ENCODE results near the gene EIF3A. TPM values are rescaled to one million over a fixed set of nuclear protein-coding genes. Genes with fewer than 3 reads are reported as not detected.

Gene EIF3A, protein sequence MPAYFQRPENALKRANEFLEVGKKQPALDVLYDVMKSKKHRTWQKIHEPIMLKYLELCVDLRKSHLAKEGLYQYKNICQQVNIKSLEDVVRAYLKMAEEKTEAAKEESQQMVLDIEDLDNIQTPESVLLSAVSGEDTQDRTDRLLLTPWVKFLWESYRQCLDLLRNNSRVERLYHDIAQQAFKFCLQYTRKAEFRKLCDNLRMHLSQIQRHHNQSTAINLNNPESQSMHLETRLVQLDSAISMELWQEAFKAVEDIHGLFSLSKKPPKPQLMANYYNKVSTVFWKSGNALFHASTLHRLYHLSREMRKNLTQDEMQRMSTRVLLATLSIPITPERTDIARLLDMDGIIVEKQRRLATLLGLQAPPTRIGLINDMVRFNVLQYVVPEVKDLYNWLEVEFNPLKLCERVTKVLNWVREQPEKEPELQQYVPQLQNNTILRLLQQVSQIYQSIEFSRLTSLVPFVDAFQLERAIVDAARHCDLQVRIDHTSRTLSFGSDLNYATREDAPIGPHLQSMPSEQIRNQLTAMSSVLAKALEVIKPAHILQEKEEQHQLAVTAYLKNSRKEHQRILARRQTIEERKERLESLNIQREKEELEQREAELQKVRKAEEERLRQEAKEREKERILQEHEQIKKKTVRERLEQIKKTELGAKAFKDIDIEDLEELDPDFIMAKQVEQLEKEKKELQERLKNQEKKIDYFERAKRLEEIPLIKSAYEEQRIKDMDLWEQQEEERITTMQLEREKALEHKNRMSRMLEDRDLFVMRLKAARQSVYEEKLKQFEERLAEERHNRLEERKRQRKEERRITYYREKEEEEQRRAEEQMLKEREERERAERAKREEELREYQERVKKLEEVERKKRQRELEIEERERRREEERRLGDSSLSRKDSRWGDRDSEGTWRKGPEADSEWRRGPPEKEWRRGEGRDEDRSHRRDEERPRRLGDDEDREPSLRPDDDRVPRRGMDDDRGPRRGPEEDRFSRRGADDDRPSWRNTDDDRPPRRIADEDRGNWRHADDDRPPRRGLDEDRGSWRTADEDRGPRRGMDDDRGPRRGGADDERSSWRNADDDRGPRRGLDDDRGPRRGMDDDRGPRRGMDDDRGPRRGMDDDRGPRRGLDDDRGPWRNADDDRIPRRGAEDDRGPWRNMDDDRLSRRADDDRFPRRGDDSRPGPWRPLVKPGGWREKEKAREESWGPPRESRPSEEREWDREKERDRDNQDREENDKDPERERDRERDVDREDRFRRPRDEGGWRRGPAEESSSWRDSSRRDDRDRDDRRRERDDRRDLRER (N-terminal part only)
- total RNA-seq = 100 to 1,000 TPM; 101 TPM
- polyA plus RNA-seq = 10 to 100 TPM; 37.1 to 60.4 TPM
- long read RNA-seq, donor 1, full-length matches to known transcripts = 3 of 135 reads
- long read RNA-seq, donor 1, partial matches to known transcripts = 132 of 135 reads
- long read RNA-seq, donor 1, other reads (novel, unspliced or antisense) = 0 of 135 reads
- long read RNA-seq, donor 2, full-length matches to known transcripts = 1 of 28 reads
- long read RNA-seq, donor 2, partial matches to known transcripts = 27 of 28 reads
- long read RNA-seq, donor 2, other reads (novel, unspliced or antisense) = 0 of 28 reads
- long read RNA-seq, donor 3, partial matches to known transcripts = 98 of 100 reads
- long read RNA-seq, donor 3, other reads (novel, unspliced or antisense) = 0 of 100 reads
- long read RNA-seq, donor 4, partial matches to known transcripts = 53 of 53 reads
- long read RNA-seq, donor 4, other reads (novel, unspliced or antisense) = 0 of 53 reads
- long read RNA-seq, donor 5, full-length matches to known transcripts = 5 of 170 reads
- long read RNA-seq, donor 5, partial matches to known transcripts = 165 of 170 reads
- long read RNA-seq, donor 5, other reads (novel, unspliced or antisense) = 0 of 170 reads

DNA sequence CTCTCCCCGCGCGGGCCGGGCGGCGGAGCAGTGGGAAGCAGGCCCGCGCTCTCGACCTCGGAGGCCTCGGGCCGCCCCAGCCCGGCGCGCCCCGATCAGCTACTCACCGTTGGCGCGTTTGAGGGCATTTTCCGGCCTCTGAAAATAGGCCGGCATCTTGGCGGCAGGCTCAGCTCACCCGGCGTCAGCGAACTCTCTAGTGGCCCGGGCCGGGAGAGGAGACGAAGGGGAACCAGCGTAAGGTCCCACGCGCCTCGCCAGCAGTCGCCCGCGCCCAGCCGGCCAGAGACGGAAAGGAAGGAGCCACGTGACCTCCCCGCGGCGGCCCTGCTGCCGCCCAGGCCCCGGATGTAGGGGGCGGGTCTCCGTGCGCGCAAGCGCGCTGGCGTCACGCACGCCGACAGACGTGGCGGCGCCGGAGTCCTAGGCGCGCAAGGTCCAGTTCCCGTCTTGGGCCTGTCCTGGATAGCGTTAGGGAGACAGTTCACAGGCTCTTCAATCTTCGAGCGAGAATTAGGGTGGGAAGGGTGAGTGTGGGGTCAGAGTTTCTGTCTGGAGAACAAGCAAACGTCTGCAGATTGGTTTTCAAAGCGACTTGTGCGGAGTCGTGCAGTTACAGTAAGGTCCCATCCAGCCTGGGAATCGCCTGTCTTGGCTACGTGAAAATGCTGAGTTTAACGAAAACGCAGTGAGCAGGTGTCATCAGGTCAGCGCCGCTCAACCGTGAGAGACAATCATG lies at the start of gene EIF3A:
Gene EIF3A, minus strand, starts transcription at position 297 of the 739 bp plus-strand sequence. Its CDS starts 141 bp downstream, at position 156.
- no peaks in the 10 kb centered on the region for H3K27me3 ChIP-seq (ENCODE audit: control insufficient read depth in 3 of 3, insufficient read depth in 3 of 3, low read length in 2 of 3)
- peak within 1 kb of the TSS; percentile 87 to 94 for H3K9ac ChIP-seq (ENCODE audit: insufficient read depth in 1 of 2, low read length in 2 of 2)
- H3K27ac ChIP-seq (ENCODE audit: low read depth in 1 of 2, low read length in 1 of 2) = peak within 1 kb of the TSS; percentile 99 to 100
- TF ChIP-seq, protein P1, sequence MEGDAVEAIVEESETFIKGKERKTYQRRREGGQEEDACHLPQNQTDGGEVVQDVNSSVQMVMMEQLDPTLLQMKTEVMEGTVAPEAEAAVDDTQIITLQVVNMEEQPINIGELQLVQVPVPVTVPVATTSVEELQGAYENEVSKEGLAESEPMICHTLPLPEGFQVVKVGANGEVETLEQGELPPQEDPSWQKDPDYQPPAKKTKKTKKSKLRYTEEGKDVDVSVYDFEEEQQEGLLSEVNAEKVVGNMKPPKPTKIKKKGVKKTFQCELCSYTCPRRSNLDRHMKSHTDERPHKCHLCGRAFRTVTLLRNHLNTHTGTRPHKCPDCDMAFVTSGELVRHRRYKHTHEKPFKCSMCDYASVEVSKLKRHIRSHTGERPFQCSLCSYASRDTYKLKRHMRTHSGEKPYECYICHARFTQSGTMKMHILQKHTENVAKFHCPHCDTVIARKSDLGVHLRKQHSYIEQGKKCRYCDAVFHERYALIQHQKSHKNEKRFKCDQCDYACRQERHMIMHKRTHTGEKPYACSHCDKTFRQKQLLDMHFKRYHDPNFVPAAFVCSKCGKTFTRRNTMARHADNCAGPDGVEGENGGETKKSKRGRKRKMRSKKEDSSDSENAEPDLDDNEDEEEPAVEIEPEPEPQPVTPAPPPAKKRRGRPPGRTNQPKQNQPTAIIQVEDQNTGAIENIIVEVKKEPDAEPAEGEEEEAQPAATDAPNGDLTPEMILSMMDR (IDR thresholded peaks at IDR 0.05; ENCODE audit: control extremely low read depth, extremely low read depth) = no peak
- H3K9me3 ChIP-seq (ENCODE audit: control insufficient read depth in 4 of 4, insufficient read depth in 3 of 4, low read length in 3 of 4) = no peaks in the 10 kb centered on the region
- 0% methylated on average over 58 to 74 of the region's 74 CpGs for WGBS, 2 donors
- ATAC-seq (ENCODE audit: insufficient read depth, low FRiP score) = peak; percentile 93
- peak within 1 kb of the TSS; percentile 97 for H3K4me3 ChIP-seq
- peaks cover 0 to 2% (median 0%) of the 10 kb centered on the region in 4 donors for H3K36me3 ChIP-seq (ENCODE audit: control insufficient read depth in 4 of 4, insufficient read depth in 4 of 4, low read length in 4 of 4)
- peak; percentile 93 to 96 (median 93) for DNase-seq
- H3K4me1 ChIP-seq (ENCODE audit: control insufficient read depth in 5 of 5, insufficient read depth in 5 of 5, low read length in 5 of 5) = peaks cover 0 to 23% (median 11%) of the 10 kb centered on the region in 5 donors

DNA sequence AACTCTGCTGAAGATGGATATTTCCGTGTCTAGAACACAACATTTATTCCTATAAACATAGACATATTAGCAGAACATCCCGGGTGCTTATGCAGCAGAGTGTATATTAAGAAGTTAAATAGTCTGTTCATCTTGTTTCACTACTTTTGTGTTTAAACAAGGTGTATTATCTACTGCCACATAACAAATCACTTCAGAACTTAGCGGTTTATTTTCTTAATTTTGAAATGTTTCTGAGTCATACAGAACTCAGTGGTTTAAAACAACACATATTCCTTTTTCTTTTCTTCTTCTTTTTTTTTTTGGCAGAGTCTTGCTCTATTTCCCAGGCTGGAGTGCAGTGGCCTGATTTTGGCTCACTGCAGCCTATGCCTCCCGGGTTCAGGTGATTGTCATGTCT lies 49.1 kb upstream of the EIF3A start:
- H3K4me1 ChIP-seq (ENCODE audit: control insufficient read depth in 5 of 5, insufficient read depth in 5 of 5, low read length in 5 of 5) = peaks cover 0 to 14% (median 2%) of the 10 kb centered on the region in 5 donors
- no peak overlapping the region for H3K9ac ChIP-seq (ENCODE audit: insufficient read depth in 1 of 2, low read length in 2 of 2)
- TF ChIP-seq, protein P1 (IDR thresholded peaks at IDR 0.05; ENCODE audit: control extremely low read depth, extremely low read depth) = no peak
- H3K4me3 ChIP-seq = no peak overlapping the region
- H3K27ac ChIP-seq (ENCODE audit: low read depth in 1 of 2, low read length in 1 of 2) = no peak overlapping the region
- H3K9me3 ChIP-seq (ENCODE audit: control insufficient read depth in 4 of 4, insufficient read depth in 3 of 4, low read length in 3 of 4) = no peaks in the 10 kb centered on the region
- peaks cover 10 to 39% (median 21%) of the 10 kb centered on the region in 4 donors for H3K36me3 ChIP-seq (ENCODE audit: control insufficient read depth in 4 of 4, insufficient read depth in 4 of 4, low read length in 4 of 4)
- no peak for ATAC-seq (ENCODE audit: insufficient read depth, low FRiP score)
- H3K27me3 ChIP-seq (ENCODE audit: control insufficient read depth in 3 of 3, insufficient read depth in 3 of 3, low read length in 2 of 3) = no peaks in the 10 kb centered on the region
- 79 to 94% methylated on average over 4 of the region's 4 CpGs for WGBS, 2 donors
- no peak for DNase-seq

Data from lung (tissue), 16 donors.